Measurements from ENCODE around the gene ZNF280A.

GRCh38 chr22:22550789-22551434 lies 30.8 kb upstream of the ZNF280A start:
- TF ChIP-seq POLR2A (IDR thresholded peaks at IDR 0.05) (no peak), CTCF (IDR thresholded peaks at IDR 0.05) (no peak), POLR2AphosphoS5 (IDR thresholded peaks at IDR 0.05) (no peak)

Measured in breast epithelium (tissue), 3 donors.